Hippocampal formation (tissue), 2 donors: ENCODE measurements around the gene RDH12.
"Not testable (repeated sequence)": the region's sequence is repeated elsewhere in the genome, so short reads cannot be mapped to it uniquely, and the experiment has no call there.

Experiments used
- DNase-seq, 2 donors: peaks; one replicate each; lab custom pipeline; 2025; lab: John Stamatoyannopoulos, UW

Gene RDH12

GRCh38 chr14:67701492-67701891 is at the start of gene RDH12:
Gene RDH12 (plus strand): TSS chr14:67701886. CDS start chr14:67722643, 20,757 bp downstream.
- DNase-seq: not testable (repeated sequence)

- DNase-seq: no peak
Measured at GRCh38 chr14:67652189-67652588, 49.5 kb upstream of the RDH12 start.

- DNase-seq: no peak
Measured at GRCh38 chr14:67653651-67654280, 47.9 kb upstream of the RDH12 start.

GRCh38 chr14:67663633-67664032 is 38.1 kb upstream of the RDH12 start:
- no peak for DNase-seq

GRCh38 chr14:67665868-67666267 is 35.8 kb upstream of the RDH12 start:
- no peak for DNase-seq

GRCh38 chr14:67666750-67667449 is 34.8 kb upstream of the RDH12 start:
- peak in 1 of 2 donors; percentile 51 for DNase-seq

GRCh38 chr14:67668559-67668958 is 33.1 kb upstream of the RDH12 start:
- no peak for DNase-seq

GRCh38 chr14:67673451-67673850 is 28.2 kb upstream of the RDH12 start:
- no peak for DNase-seq

- peak; percentile 40 to 59 for DNase-seq
Measured at GRCh38 chr14:67674139-67674479, 27.6 kb upstream of the RDH12 start.

- DNase-seq: peak; percentile 81 to 82
Measured at GRCh38 chr14:67674480-67675218, 27.0 kb upstream of the RDH12 start, which contains the start of gene VTI1B. Gene VTI1B (minus strand): TSS chr14:67674632. CDS start chr14:67674489, 143 bp downstream.

- no peak for DNase-seq
Measured at GRCh38 chr14:67675219-67675582, 26.5 kb upstream of the RDH12 start.

GRCh38 chr14:67679006-67679405 is 22.7 kb upstream of the RDH12 start:
- no peak for DNase-seq

- no peak for DNase-seq
Measured at GRCh38 chr14:67680121-67680602, 21.5 kb upstream of the RDH12 start.

GRCh38 chr14:67680941-67681340 is 20.7 kb upstream of the RDH12 start:
- no peak for DNase-seq

- DNase-seq: no peak
Measured at GRCh38 chr14:67683842-67684241, 17.8 kb upstream of the RDH12 start.

GRCh38 chr14:67690011-67690410 is 11.7 kb upstream of the RDH12 start:
- no peak for DNase-seq

GRCh38 chr14:67694791-67695393 is 6.8 kb upstream of the RDH12 start:
- DNase-seq: peak; percentile 12 to 41

GRCh38 chr14:67695394-67695949 is 6.2 kb upstream of the RDH12 start, which contains the start of gene RDH11:
Gene RDH11 (minus strand): TSS chr14:67695764. CDS start chr14:67695703, 61 bp downstream.
- peak; percentile 77 to 94 for DNase-seq

GRCh38 chr14:67697006-67697405 is 4.7 kb upstream of the RDH12 start:
- no peak for DNase-seq

GRCh38 chr14:67698179-67698578 is 3.5 kb upstream of the RDH12 start:
- no peak for DNase-seq

- DNase-seq: no peak
Measured at GRCh38 chr14:67703997-67704396, 2.3 kb downstream of the RDH12 start.
